ENCODE measurements around the gene MX2. TPM values are rescaled to one million over a fixed set of nuclear protein-coding genes. Genes with fewer than 3 reads are reported as not detected.

Gene MX2
- total and polyA plus RNA-seq, 2 of the 8 experiments (the other 6 are each of a cell fraction or from before 2014, with no cell fraction given) = 3.1 to 8.9 TPM

DNA sequence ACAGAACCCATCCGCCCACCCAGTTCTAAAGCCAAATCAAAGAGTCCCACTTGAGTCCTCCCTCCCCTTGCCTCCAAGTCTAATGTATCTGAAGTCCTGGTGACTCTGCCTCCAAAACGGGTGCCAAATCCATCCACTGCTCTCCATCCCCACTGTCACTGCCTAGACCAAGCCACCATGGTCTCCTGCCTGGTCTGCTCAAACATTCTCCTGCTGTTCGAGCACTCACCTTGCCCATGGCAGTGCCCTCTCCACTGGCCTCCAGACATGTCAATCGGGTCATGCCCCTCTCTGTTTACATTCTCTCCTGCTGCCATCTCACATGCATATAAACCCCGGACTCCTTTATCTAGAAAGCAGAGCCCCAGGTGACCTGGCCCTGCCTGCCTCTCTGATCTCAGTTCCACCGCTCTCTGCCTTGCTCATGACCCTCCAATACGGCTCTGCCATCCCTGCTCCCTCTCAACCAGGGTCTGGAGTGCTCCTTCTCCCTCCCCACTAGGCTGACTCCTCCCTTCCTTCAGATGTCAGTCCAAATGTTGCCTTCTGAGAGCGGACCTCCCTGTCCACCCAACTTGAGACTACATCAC, 32.1 kb downstream of the MX2 start:
- H3K23me2 ChIP-seq (ENCODE audit: low read depth, low read length) = no peaks in the 10 kb centered on the region
- ChIA-PET CTCF (ENCODE audit: partially characterized antibody) (no interaction called here), POLR2A (ENCODE audit: partially characterized antibody) (no interaction called here)
- H4K8ac ChIP-seq (ENCODE audit: extremely low read depth, insufficient read depth, low read length) = no peak overlapping the region
- no peaks in the 10 kb centered on the region for H3K79me2 ChIP-seq (ENCODE audit: control insufficient read depth in 1 of 2, insufficient read depth in 2 of 2, low read length in 2 of 2)
- H3K27me3 ChIP-seq (replicated peaks in 1 of 4; ENCODE audit: control insufficient read depth in 3 of 4, extremely low read depth in 1 of 4, insufficient read depth in 3 of 4, low read length in 3 of 4) = no peaks in the 10 kb centered on the region
- H4K20me1 ChIP-seq (replicated peaks in 1 of 2; ENCODE audit: control insufficient read depth in 1 of 2, insufficient read depth in 2 of 2, low read length in 2 of 2) = no peaks in the 10 kb centered on the region
- H3K36me3 ChIP-seq (ENCODE audit: control insufficient read depth in 2 of 4, insufficient read depth in 4 of 4, low read length in 3 of 4) = no peaks in the 10 kb centered on the region
- no peak overlapping the region for H3K4me2 ChIP-seq (ENCODE audit: insufficient read depth in 1 of 2, low read depth in 2 of 2, low read length in 2 of 2)
- H3K14ac ChIP-seq (ENCODE audit: insufficient read length) = no peak overlapping the region
- no peak overlapping the region for H2BK20ac ChIP-seq (ENCODE audit: low read length)
- TF ChIP-seq EP300 (IDR thresholded peaks at IDR 0.05; ENCODE audit: borderline replicate concordance in 1 of 2, low read depth in 2 of 2, low read length in 2 of 2) = no peak
- TF ChIP-seq, protein P1, sequence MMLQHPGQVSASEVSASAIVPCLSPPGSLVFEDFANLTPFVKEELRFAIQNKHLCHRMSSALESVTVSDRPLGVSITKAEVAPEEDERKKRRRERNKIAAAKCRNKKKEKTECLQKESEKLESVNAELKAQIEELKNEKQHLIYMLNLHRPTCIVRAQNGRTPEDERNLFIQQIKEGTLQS (IDR thresholded peaks at IDR 0.05; ENCODE audit: insufficient read depth, low read depth, low read length) = no peak
- no peak for TF ChIP-seq BRCA1 (IDR thresholded peaks at IDR 0.05; ENCODE audit: low read depth, low read length)
- WGBS, 2 experiments (ENCODE audit: extremely low coverage in 1 of 2, insufficient coverage in 1 of 2, insufficient read length in 1 of 2, insufficient replicate concordance in 2 of 2, low coverage in 1 of 2, low lambda C conversion rate in 2 of 2, missing lambda C conversion rate in 1 of 2) = 88% methylated on average over 8 of the region's 8 CpGs; no CpG with 5 or more reads in 1 of the 2 experiments
- 0 out of 4 replicates have a peak, but pooled peaks cover 0 to 3% of the 10 kb centered on the region in 2 experiments for H3K9me3 ChIP-seq (ENCODE audit: insufficient read depth in 2 of 2, low read depth in 1 of 2, low read length in 1 of 2)
- DNase-seq (ENCODE audit: low read depth in 1 of 2, low spot score in 2 of 2) (no peak), FAIRE-seq (no peak)
- H2BK12ac ChIP-seq (ENCODE audit: low read depth, low read length) = no peak overlapping the region; the same call in 1 of the 2 replicates
- H2BK5ac ChIP-seq (ENCODE audit: low read depth, low read length) = no peak overlapping the region
- H3K79me1 ChIP-seq (ENCODE audit: low read depth, low read length) = no peaks in the 10 kb centered on the region
- no peak overlapping the region for H4K91ac ChIP-seq (replicated peaks; ENCODE audit: insufficient read length, low read length)
- peak overlapping the region; percentile 27; the same call in 1 of the 2 replicates for H3K18ac ChIP-seq (ENCODE audit: extremely low read depth, low read length)
- H3K23ac ChIP-seq (ENCODE audit: insufficient read length) = no peak overlapping the region
- H2BK15ac ChIP-seq (ENCODE audit: low read length) = no peak overlapping the region
- H4K5ac ChIP-seq (ENCODE audit: insufficient read length, low read depth, low read length) = no peak overlapping the region
- no peak overlapping the region for H2AK5ac ChIP-seq (ENCODE audit: low read depth, low read length)
- no peak overlapping the region for H3K4ac ChIP-seq (replicated peaks; ENCODE audit: insufficient read length, low read depth, low read length)
- H3K4me1 ChIP-seq (replicated peaks in 1 of 4; ENCODE audit: control insufficient read depth in 3 of 4, insufficient read depth in 4 of 4, low read length in 3 of 4) = no peaks in the 10 kb centered on the region
- H3K27ac ChIP-seq (ENCODE audit: low read depth, low read length) = no peak overlapping the region
- H2BK120ac ChIP-seq (replicated peaks; ENCODE audit: low read depth, low read length) = no peak overlapping the region
- H3K4me3 ChIP-seq (ENCODE audit: extremely low read depth in 1 of 4, insufficient read depth in 2 of 4, low read depth in 3 of 4, low read length in 4 of 4) = no peak overlapping the region
- H2AFZ ChIP-seq (ENCODE audit: low read length) = no peak overlapping the region
- no peak overlapping the region for H3K9ac ChIP-seq (replicated peaks in 1 of 4; ENCODE audit: extremely low read depth in 1 of 4, low read depth in 3 of 4, low read length in 3 of 4)
- H3K56ac ChIP-seq (replicated peaks; ENCODE audit: insufficient read length, low read depth, low read length) = no peak overlapping the region
